ENCODE measurements around the gene GPR142.

The GPR142 gene

DNA sequence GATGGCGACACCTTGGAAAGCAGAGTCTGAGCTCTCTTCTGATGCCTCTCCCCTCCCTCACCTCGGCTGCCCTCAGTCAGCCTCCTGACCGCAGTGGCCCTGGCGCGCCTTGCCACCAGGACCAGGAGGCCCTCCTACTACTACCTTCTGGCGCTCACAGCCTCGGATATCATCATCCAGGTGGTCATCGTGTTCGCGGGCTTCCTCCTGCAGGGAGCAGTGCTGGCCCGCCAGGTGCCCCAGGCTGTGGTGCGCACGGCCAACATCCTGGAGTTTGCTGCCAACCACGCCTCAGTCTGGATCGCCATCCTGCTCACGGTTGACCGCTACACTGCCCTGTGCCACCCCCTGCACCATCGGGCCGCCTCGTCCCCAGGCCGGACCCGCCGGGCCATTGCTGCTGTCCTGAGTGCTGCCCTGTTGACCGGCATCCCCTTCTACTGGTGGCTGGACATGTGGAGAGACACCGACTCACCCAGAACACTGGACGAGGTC, 4.4 kb downstream of the GPR142 start:
- no peak for DNase-seq (ENCODE audit: extremely low read depth, low read depth)
- TF ChIP-seq, protein P1, sequence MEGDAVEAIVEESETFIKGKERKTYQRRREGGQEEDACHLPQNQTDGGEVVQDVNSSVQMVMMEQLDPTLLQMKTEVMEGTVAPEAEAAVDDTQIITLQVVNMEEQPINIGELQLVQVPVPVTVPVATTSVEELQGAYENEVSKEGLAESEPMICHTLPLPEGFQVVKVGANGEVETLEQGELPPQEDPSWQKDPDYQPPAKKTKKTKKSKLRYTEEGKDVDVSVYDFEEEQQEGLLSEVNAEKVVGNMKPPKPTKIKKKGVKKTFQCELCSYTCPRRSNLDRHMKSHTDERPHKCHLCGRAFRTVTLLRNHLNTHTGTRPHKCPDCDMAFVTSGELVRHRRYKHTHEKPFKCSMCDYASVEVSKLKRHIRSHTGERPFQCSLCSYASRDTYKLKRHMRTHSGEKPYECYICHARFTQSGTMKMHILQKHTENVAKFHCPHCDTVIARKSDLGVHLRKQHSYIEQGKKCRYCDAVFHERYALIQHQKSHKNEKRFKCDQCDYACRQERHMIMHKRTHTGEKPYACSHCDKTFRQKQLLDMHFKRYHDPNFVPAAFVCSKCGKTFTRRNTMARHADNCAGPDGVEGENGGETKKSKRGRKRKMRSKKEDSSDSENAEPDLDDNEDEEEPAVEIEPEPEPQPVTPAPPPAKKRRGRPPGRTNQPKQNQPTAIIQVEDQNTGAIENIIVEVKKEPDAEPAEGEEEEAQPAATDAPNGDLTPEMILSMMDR (IDR thresholded peaks at IDR 0.05; ENCODE audit: low read depth, low read length), result no peak

DNA sequence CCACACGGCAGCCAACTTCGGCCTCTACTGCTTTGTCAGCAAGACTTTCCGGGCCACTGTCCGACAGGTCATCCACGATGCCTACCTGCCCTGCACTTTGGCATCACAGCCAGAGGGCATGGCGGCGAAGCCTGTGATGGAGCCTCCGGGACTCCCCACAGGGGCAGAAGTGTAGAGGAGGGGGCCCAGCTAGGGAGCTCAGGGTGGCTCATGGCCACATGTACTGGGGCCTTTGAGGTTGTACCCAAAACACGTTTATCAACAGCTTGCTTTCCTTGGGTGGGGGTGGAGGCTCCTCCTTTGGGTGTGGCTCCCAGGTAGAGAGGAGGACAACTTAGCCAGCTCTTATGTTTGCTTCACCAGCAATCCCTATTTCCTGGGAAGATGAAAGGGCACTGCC, 5.1 kb downstream of the GPR142 start:
- DNase-seq (ENCODE audit: extremely low read depth, low read depth), result no peak
- TF ChIP-seq, protein P1 (IDR thresholded peaks at IDR 0.05; ENCODE audit: low read depth, low read length), result no peak

DNA sequence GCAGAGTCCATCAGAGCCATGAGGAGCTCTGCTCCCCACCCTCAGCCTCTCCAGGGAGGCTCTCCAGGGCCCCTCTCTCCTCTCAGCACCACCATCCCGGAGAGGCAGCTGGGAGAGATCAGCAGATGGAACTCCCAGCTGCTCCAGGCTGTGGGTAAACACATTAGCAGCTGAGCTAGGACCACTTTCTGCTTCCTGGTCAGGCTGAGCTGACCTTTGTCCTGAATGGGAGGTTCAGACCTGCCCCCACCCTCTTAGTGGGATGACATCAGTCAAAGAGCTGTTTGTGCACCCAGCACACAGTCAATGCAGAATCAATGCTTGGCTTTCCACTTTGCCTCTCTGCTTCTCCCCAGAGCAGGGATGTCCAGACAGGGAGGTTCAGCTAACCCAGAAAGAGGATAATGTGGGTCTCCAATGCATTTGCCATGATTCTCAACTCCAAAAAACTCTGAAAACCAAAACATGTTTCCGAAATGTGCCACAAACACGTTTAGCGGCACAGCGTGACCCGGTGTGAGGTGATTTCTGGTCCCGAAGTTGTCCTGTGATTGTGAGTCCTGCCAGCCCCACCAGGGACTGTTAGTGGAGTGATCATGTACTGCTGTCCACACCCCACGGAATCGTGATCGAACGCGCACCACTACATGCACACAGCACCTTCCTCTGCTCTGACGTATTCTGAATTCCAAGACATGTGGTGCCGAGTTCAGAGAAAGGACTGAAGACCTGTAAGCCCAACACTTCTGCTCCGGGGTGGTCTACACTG, 6.7 kb downstream of the GPR142 start:
- no peak for DNase-seq (ENCODE audit: extremely low read depth, low read depth)
- TF ChIP-seq, protein P1 (IDR thresholded peaks at IDR 0.05; ENCODE audit: low read depth, low read length), result no peak

DNA sequence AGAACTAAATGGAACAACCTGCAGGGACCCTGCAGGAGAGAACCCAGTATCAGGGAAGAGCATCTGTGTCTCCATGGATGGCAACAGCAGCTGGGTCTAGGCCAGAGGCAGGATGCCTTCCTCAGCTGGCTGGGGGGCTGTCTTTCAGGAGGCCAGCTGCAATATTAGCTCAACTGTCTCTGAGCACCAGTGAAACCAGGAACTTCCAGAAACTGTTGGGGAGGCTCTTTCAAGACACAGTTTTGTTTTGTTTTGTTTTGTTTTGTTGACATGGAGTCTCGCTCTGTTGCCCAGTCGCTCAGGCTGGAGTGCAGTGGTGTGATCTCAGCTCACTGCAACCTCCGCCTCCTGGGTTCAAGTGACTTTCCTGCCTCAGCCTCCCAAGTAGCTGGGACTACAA, 7.6 kb downstream of the GPR142 start:
- TF ChIP-seq, protein P1 (IDR thresholded peaks at IDR 0.05; ENCODE audit: low read depth, low read length), result no peak
- DNase-seq (ENCODE audit: extremely low read depth, low read depth), result no peak

DNA sequence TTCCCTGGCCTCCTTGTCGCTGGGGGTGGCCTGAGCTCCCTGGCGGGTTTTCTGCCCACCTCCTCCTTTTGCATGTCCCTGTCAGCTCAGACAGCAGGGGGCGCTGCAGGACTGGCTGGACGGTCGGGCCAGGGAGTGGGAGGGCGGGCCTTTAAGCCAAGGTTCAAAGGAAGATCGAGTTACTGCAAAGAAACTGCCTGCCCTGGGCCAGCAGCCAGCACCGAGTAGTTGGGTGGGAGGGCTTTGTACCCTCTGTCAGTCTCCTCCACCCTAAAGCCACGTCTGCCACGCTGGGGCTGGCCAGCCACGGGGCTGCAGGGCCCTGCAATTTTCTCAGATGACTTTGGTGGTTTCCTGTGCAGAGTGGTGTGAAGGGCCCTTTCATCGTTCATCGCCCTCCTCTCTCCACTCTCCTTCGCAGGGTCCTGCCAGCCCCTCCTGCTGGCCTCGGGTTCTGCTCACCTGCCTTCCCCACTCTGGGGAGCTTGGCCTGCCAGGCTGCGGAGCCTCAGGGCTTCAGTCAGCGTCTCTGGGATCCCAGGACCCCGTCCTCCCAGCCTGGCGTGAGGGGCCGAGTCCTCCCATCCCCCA, 12.3 kb downstream of the GPR142 start:
- TF ChIP-seq, protein P1 (IDR thresholded peaks at IDR 0.05; ENCODE audit: low read depth, low read length), result peak; percentile 92
- peak; percentile 32 for DNase-seq (ENCODE audit: extremely low read depth, low read depth)

DNA sequence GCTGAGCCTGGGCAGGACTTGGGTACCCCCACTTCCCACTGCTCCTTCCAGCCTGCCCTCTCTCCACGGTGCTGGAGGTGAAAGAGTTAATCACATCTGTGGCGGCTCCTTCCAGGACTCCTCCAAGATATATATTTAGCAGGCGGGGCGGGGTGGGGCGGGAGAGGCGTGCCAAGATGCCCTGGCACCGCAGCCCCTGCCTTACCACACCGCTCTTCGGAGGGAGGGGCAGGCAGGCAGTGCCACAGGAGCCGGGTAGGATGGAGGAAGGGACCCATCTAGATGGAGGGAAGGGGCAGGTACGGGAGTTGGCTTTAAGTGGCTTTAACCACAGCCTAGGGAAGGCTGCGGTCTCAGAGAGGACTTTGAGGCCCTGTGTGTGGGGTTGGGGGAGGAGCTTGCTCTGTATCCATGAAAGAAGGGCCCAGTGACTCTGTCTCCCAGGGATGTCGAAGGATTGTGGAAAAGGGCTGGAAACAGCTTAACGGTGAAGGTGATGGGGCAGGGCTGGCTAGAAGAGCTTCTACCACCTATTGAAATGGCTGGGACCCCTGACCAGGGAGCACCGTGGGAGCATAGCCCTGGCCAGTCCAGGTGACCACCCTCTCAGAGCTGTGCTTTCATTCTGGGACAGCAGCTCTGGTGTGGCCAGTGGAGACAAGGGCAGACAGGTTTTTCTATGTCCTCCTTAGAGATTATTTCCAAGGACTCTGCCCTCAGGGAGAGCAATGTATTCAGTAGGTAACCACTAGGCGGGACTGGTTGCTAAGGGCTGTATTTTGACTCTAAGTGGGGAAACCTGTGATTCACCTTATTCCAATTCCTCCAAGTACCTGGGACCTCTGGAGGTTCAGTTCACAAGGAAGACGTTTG, 13.0 kb downstream of the GPR142 start:
- no peak for DNase-seq (ENCODE audit: extremely low read depth, low read depth)
- TF ChIP-seq, protein P1 (IDR thresholded peaks at IDR 0.05; ENCODE audit: low read depth, low read length), result no peak

Data from AG09319 (cell line).